HG03432 (cell line): ENCODE results near the gene OR4K5.
"Not testable (repeated sequence)": the region's sequence is repeated elsewhere in the genome, so short reads cannot be mapped to it uniquely, and the experiment has no call there.

Experiments
- ATAC-seq: cut with Tn5 transposase; IDR thresholded peaks from one replicate; pipeline ENCODE4 v1.9.1; 2021; ENCODE audit warnings: mild to moderate bottlenecking, moderate library complexity; ENCODE audit not compliant: unreplicated experiment

Gene OR4K5, protein sequence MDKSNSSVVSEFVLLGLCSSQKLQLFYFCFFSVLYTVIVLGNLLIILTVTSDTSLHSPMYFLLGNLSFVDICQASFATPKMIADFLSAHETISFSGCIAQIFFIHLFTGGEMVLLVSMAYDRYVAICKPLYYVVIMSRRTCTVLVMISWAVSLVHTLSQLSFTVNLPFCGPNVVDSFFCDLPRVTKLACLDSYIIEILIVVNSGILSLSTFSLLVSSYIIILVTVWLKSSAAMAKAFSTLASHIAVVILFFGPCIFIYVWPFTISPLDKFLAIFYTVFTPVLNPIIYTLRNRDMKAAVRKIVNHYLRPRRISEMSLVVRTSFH

DNA sequence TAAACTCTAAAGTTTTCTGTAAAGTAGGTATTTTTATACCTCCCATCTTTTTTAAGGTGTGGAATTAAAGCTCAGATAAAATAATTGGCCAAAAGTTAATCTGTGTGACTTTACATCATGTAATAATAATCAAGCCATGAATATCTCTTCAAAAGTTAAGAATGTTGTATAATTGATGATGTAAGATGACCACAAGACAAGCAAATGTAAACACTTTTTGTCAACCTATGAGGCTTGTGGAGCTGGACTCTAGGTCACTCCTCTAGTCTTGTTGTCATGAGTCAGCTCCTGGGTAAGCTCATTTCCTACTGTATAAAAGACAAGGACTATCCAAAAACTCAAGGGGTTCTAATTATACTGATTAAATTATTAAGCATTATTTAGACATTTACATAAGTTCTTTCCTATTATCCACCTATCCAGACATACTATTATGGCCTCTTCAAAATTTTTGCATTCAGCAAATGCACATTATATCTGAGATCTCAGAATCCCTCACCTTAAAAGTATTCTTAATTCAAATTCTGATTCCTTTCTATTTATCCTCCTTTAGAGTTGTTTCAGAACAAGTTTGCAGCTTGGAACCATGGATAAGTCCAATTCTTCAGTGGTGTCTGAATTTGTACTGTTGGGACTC lies at the start of gene OR4K5:
TSS of gene OR4K5 (plus strand) at position 587 of the 637 bp plus-strand sequence. CDS start at position 587, 0 bp downstream.
- ATAC-seq, result no peak

DNA sequence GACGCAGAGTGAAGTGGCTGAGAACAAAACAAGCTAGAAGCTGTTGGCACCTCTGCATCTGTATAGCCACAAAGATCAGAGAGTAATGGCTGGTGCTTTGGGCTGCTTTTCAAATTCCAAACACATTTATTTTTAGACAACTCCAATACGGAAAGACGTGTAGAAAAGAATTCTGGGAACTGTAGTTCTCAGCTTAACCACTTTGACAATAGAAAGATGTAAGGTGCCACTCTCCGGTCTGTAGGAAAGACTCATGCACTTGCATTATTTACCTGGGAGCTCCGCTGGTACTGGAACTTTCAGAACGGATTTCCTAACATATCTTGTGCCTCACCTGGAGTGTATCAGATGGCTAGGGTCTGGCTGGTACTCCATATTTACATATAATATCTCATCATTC lies 47.2 kb upstream of the OR4K5 start:
- ATAC-seq, result no peak

DNA sequence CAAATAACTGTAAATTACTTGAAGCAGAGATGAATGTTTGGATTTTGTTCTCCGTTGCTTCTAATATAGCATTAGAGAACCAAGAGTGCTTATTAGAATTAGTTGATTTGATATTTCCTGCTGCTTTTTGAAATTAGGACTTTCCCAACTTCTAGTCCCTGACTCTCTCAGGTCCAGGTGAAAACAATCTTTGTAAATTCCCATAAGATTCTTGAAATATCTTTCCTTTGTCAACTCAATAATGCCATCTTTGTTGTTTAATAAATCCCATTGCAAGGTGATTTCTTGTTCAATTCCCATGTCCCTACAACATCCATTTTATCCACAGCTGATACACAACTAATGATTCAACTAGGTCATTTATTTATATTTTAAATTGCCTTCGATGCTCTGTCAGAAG lies 45.6 kb upstream of the OR4K5 start, which contains the start of gene OR4K2:
TSS of gene OR4K2 (plus strand) at position 301 of the 400 bp plus-strand sequence. CDS start 1,126 bp downstream, outside the sequence.
- no peak for ATAC-seq

DNA sequence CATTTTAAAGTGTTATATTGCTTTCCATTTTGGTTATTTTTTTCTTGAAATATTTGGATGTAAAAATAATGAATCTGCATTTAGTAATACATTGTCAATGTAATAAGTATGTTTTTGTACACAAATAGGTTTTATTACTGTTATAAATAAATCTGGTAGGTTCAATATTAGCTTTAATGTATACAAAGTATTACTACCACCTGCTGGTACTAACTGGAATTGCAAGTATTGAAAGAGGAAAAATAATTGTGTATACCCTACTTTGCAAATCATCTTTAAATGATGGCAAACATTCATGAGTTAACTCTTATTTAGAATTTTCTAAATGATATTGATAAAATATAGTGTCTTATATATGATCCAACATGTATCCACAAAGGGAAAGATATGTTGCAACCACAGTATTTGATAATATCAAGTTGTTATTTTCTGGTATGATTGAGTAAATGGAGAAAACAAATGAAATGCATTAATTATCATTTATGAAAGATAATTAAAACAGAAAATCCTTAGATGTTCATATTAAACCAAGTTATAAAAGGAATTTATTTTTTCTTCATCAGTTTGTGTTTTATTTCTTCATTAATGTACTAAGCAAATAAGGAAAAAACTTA lies 42.3 kb upstream of the OR4K5 start:
- no peak for ATAC-seq

DNA sequence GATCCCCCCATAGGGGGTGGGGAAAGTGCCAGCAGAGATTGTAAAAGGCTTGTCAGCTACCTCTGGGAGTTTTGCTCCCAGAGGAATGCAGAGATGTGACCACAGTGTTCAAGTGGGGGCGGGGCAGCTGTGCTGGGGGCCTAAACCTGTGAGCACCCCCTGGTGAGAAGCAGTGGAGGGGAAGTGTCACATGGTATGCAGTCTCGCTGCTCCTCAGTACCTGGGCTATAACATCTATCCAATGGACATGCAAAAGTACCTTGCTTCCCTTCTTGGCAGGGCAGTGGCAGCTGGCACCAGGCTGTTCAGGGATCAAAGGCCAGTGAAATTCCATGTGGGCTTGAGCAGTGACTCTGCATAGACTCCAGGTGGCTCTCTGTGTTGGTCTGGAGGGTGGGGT lies 25.1 kb upstream of the OR4K5 start:
- no peak for ATAC-seq

DNA sequence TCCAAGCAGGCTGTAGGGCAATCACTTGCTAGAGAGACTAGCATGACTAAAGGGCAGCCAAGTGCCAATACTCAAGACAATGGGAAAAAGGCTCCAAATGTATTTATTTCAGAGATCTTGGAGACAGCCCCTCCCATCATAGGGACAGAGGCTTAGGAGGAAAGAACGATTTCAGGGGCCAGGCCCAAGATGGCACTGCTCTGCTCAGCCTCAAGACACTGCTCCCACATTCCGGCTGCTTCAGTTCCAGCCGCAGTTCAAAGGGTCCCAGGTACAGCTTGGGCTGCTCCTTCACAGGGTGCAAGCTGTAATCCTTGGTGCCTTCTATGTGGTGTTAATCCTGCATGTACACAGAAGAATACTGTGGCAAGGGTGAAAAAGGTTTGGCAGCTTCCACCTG lies 19.4 kb upstream of the OR4K5 start:
- ATAC-seq, result no peak

DNA sequence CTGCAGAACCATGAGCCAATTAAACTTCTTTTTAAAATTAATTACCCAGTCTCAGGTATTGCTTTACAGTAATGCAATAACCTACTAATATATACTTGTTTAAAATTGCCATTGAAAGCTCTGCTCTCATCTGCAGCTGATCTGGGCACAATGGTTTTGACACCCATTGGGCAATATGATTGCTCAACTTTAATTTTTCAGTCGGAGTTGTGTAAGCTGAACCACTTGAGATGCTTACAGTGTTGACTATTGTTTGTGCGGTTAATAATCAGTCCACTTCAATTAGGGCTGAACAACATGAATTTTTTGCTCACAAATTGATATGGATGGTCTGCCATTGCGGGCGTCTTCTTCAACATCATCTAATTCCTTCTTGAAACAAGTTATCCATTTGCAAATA lies 18.0 kb upstream of the OR4K5 start:
- ATAC-seq, result no peak

DNA sequence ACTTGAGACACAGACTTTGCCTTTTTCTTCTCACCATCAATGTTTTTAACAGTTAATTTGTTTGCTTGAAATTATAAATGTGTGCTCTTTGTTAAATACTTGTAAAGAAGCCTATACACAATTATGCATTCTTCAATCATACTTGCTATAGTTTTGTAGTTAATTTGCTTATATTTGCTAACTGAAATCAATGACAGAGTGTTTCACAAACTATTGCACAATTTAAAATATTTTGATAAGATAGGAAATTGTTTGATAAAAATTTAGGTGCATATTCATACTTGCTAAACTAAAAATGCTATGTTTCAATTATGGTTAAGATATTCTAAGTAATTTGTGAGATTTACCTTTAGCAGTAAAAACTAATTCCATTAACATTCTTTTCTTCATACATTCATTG lies 13.7 kb upstream of the OR4K5 start:
- no peak for ATAC-seq

DNA sequence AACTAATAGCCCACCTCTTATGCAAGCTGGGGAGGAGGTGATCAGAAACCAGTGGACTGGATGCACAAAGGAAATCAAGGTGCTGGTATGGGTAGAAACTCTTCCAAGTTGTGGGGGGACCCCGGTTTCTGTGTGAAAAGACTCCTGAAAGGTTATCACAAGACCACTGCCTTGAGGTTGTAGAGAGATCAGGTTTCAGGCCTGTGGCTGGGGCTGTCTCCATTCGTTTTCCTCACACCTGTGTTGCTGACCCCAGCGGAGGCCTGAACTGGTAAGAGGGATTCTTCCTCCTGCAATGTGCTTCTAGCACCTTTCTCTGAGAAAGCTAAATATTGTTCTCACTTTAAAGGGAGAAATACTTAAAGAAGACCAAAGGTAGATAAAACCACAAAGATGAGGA lies 9.3 kb upstream of the OR4K5 start:
- no peak for ATAC-seq

DNA sequence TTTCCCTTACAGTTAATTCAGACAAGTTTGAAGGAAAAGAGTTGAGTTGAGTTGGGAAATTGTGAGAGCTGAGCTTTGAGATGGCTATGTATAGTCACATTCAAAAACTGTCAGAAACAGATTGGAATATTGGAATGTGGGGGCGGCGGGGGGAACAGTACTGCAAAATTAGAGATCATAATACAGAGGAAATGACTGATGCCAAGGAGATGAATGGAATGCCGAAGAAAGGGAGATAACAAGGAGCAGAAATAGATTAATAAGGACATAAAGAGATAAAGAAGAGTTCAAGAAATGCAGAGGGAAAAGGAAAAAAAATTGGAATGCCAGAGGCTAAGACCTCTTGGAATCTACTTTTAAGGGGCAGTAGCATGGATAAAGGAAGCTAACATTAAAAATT lies 3.2 kb upstream of the OR4K5 start:
- no peak for ATAC-seq

DNA sequence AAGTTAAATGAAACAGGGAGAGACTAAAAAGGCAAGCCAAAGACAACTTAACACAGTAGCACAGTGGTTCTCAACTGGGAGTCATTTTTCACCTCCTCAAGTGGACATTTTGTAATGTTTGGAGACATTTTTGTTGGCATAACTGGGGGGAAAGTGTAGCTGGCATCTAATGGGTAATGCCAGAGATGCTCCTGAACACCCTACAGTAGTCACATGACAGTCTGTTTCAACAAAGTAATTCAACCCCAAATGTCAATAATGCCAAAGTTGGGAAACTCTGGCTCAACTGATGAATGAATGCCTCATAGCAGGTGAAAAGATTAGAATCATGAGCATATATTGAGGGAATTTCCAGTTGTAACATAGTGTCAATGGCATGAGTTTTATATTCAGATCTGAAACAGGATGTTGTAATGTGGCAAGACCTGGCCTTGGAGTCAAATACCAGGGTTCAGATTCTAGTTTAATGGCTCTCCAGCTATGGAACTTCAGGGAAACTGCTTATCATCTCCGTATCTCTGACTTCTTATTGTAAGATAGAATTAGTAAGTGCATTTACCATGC lies 2.4 kb upstream of the OR4K5 start:
- no peak for ATAC-seq

DNA sequence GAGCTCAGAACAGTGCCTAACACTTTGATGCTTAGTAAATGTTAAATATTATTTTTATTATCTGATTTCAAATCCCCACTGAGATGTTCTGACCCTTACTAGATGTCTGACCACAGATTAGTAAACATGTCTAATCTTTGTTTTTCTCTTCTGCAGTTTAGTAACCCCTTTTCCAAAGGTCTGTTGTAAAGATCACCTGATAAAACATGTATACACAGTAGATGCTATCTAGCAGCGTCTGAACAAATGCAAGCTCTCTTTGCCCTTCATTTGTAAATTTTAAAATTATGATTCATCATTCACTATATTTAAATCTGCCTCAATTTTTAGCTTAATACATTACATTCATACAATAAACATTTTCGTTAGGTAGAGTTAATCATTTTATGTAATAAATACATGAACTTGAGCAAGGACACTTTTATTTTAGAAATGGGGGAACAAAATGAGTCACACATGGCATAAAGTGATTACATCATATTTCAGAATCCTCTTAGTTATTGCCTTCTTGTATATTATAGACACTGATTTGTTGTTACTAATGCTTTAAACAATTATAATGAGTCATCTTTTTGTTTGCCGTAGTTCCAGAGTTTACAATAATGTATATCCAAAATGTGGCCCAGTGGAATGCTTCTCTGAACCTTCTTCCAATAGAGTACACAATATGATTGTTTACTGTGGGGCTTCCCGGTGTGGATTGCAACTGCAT lies 1.7 kb upstream of the OR4K5 start:
- no peak for ATAC-seq

DNA sequence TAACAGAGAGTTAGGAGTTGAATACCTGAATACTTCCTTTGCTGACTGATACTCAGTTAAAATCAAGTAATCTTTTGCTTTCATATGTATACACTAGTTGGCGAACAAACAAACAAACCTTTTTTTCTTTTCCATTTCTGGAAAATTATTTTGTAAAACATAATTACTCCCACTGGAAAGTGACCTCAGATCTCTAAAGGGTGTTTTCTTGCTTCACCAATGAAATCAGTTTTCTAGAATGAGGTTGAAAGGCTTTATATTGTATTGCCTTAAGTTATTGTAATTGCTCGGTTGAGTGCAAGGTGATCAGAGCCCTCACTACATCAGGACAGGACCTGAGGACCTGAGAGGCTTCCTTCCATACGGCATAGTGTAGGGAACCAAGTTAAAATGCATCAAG lies 10.2 kb downstream of the OR4K5 start, which contains the start of gene OR4K1:
TSS of gene OR4K1 (plus strand) at position 301 of the 400 bp plus-strand sequence. CDS start 4,750 bp downstream, outside the sequence.
- ATAC-seq, result no peak

DNA sequence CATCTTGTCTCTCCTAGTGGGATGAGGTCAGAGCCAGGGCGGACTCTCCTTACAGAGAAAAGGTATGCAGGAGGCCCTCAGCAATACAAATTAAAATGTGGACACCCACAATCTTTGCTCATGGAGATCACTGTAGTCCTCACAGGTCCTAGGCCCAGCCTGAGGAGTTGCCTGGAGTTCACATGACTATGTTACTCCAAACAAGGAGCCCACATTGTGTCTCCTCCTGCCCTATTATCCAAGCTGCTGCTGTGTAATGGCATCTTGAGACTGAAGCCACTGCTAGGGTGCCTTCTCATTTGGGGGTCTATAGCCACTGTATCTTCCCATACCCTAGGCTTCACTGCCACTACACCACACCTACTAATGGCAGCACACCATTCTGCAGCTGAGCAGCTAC lies 21.3 kb downstream of the OR4K5 start:
- ATAC-seq, result no peak

DNA sequence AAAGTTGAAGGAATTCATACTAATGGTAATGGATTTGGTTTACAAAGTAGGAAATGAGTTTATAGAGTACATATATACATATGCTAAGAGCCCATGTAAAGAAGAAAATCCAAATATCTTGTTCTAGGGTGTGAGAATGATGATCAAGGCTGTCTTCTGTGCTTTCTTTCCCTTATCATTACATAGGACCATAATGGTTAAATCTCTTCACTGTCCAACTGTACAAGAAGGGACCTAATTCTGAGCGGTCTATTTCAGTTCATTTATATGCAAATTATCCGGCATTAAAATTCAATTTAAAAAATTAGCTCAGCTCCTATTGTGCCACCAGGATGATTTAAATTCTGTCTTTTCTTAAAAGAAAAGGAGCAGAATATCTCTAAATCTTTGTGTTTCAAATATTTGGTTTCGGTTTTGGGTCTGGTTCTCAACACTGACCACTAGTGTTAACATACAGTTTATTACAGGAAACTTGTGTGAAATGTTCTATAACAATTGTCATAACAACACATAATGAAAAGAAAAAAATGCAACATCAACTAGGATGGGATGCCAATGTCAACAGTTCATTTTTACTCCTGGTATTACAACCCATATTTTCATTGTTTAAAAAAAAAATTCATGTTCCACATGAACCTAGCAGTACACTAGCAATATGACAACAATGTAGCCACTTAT lies 27.1 kb downstream of the OR4K5 start:
- ATAC-seq, result no peak

DNA sequence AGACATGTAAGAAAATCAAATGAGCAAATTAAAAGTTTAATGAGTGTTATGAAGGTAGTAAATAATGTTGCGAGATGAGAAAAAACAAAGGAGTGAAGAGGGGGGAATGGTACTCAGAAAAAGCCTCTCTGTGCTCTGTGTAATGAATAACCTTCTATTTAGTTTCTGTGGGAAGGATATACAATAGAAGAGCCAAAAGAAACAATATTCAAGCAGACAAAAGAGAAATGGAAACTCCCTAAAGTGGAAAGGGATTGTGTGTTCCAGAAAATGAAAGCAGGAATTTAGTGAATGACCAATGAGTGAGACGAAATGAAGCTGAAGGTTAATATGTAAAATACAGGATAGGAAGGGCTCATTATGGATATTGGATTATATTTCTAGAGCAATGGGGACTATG lies 28.8 kb downstream of the OR4K5 start:
- ATAC-seq, result no peak

DNA sequence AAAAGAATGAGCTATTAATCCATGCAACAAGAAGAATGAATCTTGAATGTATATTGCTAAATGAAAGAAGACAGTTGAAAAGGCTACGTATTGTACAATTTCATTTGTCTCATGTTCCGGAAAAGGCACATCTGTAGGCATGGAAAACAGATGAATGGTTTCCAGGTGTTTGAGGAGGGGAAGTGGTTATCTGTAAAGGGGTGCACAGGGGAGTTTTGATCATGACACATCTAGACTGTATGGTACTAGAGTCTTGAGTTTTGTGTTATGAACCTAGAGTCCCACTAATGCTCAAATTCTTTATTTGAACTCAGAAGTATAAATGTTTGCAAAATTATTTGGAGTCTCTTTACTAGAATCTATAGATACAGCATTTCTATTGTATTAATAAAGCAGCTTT lies 49.3 kb downstream of the OR4K5 start:
- not testable (repeated sequence) for ATAC-seq
